A673 (cell line): ENCODE measurements around the gene WDR45B. TPM values are rescaled to one million over a fixed set of nuclear protein-coding genes. Genes with fewer than 3 reads are reported as not detected.

Source experiments
- Bru-seq: library from RNA; stranded (reverse); fragments of 400-500 nt; gene quantifications from one replicate; lab custom pipeline; 2021; lab: Mats Ljungman, UMichigan
- BruChase-seq, 2 experiments: library from RNA; stranded (reverse); fragments of 400-500 nt; gene quantifications; one replicate each; lab custom pipeline; 2021; lab: Mats Ljungman, UMichigan
- BruUV-seq: library from RNA; stranded (reverse); fragments of 400-500 nt; replicated peaks from 2 replicates; lab custom pipeline; 2021; lab: Mats Ljungman, UMichigan
- CTCF ChIA-PET: fragments of 300-600 bp; sonication (Branson Sonifier 250); formaldehyde crosslinking; loops from one replicate; lab custom pipeline; 2022; ENCODE audit warnings: antibody characterized with exemption; lab: Charles Lee
- POLR2A ChIA-PET: fragments of 300-600 bp; sonication (Branson Sonifier 250); formaldehyde crosslinking; loops from one replicate; lab custom pipeline; 2022; ENCODE audit warnings: antibody characterized with exemption; ENCODE audit not compliant: low non-redundant PET; lab: Charles Lee
- DNase-seq: peaks from one replicate; pipeline ENCODE4 v3.0.0-alpha.2; 2015; ENCODE audit warnings: low spot score
- H3K27ac ChIP-seq: fragments of 200-600 bp; sonication (generic); 2 replicates; pipeline ENCODE4 v1.5.1; 2016; ENCODE audit warnings: mixed run types, low read depth, mild to moderate bottlenecking, mixed read lengths, antibody characterized with exemption, low read length; ENCODE audit not compliant: poor library complexity, severe bottlenecking
- H3K27me3 ChIP-seq: fragments of 200-600 bp; sonication (generic); replicated peaks from 2 replicates; pipeline ENCODE4 v1.6.1; 2017; ENCODE audit warnings: mixed run types, low read depth, mild to moderate bottlenecking, mixed read lengths, antibody characterized with exemption, low read length; ENCODE audit not compliant: insufficient read depth, poor library complexity
- H3K36me3 ChIP-seq: fragments of 200-600 bp; sonication (generic); 2 replicates; pipeline ENCODE4 v1.6.1; 2016; ENCODE audit warnings: mixed run types, mild to moderate bottlenecking, mixed read lengths, antibody characterized with exemption, low read length; ENCODE audit not compliant: insufficient read depth, poor library complexity, severe bottlenecking
- H3K4me1 ChIP-seq: fragments of 200-600 bp; sonication (generic); 2 replicates; pipeline ENCODE4 v1.6.1; 2017; ENCODE audit warnings: mixed run types, mild to moderate bottlenecking, mixed read lengths, antibody characterized with exemption, low read length; ENCODE audit not compliant: insufficient read depth, poor library complexity, severe bottlenecking
- H3K4me3 ChIP-seq: fragments of 200-600 bp; sonication (generic); 2 replicates; pipeline ENCODE4 v1.5.1; 2016; ENCODE audit warnings: low read depth, mixed run types, mild to moderate bottlenecking, mixed read lengths, low read length; ENCODE audit not compliant: poor library complexity, severe bottlenecking
- H3K9me3 ChIP-seq: fragments of 200-600 bp; sonication (generic); 2 replicates; pipeline ENCODE4 v1.6.1; 2016; ENCODE audit warnings: mixed run types, low read depth, mild to moderate bottlenecking, mixed read lengths, antibody characterized with exemption, low read length; ENCODE audit not compliant: poor library complexity, severe bottlenecking
- EZH2 ChIP-seq: fragments of 200-600 bp; sonication (generic); IDR thresholded peaks from 2 replicates; pipeline ENCODE4 v1.6.1; 2017; ENCODE audit warnings: borderline replicate concordance, low read depth, mild to moderate bottlenecking, mixed read lengths, antibody characterized with exemption, low read length; ENCODE audit not compliant: poor library complexity, severe bottlenecking
- intact Hi-C: fragments of 100-400 bp; cut with micrococcal nuclease; formaldehyde crosslinking; loops from one replicate; pipeline ENCODE4 v1.10.0; 2022; ENCODE audit not compliant: unreplicated experiment
- long read RNA-seq: library from polyadenylated mRNA; stranded (forward); transcript quantifications from one replicate; pipeline ENCODE4 v2.0.0, GENCODE V29; 2022
- total RNA-seq: library from RNA; stranded (reverse); gene quantifications from 2 replicates; pipeline ENCODE4 v1.2.3, GENCODE V29; 2021
- TF ChIP-seq, protein P1 (sequence below): fragments of 300-800, 200-600 bp; sonication (generic); conservative IDR thresholded peaks from 2 replicates; pipeline ENCODE4 v1.5.1; 2017; ENCODE audit warnings: low read depth, mild to moderate bottlenecking, antibody characterized with exemption, low read length, moderate library complexity, mixed read lengths

Gene WDR45B
- total RNA-seq (69.9 and 73.0 TPM in 2 replicates), Bru-seq, nascent RNA (percentile 76 among the genes with signal in this experiment), BruChase-seq, experiment 1, labeled RNA remaining after a 2-hour chase (percentile 83 among the genes with signal in this experiment), BruChase-seq, experiment 2, labeled RNA remaining after a 6-hour chase (percentile 92 among the genes with signal in this experiment)
- long read RNA-seq, transcript WDR45B-201 (10 exons, 2,587 nt): major isoform, 46 of 70 reads
- long read RNA-seq, partial matches to known transcripts: 8 of 70 reads
- long read RNA-seq, other reads (novel, unspliced or antisense): 14 of 70 reads

DNA sequence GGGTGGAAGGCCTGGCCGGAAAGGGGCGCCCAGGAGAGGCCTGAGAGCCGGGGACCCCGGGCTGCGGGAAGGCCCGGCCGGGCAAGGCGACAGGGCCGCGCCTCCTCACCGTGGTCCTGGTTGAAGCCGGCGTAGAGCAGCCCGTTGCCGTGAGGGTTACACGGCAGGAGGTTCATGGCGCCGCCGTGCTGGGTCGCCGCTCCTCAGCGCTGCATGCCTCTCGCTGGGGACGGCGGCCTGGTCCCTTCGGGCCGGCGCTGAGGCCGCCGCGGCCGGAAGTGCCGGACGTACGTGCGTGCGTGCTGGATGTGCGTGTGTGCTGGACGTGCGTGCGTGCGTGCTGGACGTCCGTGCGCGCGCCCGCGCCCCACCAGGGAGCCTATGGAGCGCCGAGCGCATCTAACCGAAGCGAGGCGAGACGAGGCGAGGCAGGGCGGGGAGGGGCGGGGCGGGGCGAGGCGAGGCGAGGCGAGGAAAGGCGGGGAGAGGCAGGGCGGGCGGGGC, at the start of gene WDR45B:
WDR45B (minus strand) TSS at position 280 of the 504 bp plus-strand sequence; CDS start at position 176, 104 bp downstream.
- Histone ChIP-seq H3K4me3 (peak within 1 kb of the TSS; percentile 100), H3K4me1 (peaks cover 5% of the 10 kb centered on the region), H3K36me3 (peaks cover 13% of the 10 kb centered on the region), H3K27ac (peak within 1 kb of the TSS; percentile 98), H3K9me3 (no peaks in the 10 kb centered on the region), H3K27me3 (no peaks in the 10 kb centered on the region)
- intact Hi-C loops: loop anchor here (10.0 kb wide), 1 partner anchor 117 kb away; no protein-coding TSS in a partner anchor
- POLR2A ChIA-PET: interaction anchor here (0.7 kb wide), 1 partner anchor 16 kb away, joined by 5 read pairs; no protein-coding TSS in a partner anchor
- CTCF ChIA-PET: no interaction called here
- no TSS peak for BruUV-seq
- TF ChIP-seq, protein P1, sequence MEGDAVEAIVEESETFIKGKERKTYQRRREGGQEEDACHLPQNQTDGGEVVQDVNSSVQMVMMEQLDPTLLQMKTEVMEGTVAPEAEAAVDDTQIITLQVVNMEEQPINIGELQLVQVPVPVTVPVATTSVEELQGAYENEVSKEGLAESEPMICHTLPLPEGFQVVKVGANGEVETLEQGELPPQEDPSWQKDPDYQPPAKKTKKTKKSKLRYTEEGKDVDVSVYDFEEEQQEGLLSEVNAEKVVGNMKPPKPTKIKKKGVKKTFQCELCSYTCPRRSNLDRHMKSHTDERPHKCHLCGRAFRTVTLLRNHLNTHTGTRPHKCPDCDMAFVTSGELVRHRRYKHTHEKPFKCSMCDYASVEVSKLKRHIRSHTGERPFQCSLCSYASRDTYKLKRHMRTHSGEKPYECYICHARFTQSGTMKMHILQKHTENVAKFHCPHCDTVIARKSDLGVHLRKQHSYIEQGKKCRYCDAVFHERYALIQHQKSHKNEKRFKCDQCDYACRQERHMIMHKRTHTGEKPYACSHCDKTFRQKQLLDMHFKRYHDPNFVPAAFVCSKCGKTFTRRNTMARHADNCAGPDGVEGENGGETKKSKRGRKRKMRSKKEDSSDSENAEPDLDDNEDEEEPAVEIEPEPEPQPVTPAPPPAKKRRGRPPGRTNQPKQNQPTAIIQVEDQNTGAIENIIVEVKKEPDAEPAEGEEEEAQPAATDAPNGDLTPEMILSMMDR: no peak
- no peak for TF ChIP-seq EZH2
- peak; percentile 98 for DNase-seq

DNA sequence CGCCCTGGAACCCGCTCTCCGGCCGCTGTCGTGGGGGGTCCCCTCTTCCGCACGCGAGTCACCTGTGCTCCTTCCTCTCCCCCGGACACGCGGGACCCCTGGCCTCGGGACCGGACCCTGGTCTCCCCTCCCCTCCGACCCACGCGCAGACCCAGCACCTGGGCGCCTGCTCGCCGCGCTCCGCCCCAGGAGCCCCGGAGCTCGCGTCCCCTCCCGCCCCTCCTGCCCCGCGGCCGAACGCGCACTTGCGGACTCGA, 49.5 kb upstream of the WDR45B start:
- no peaks in the 10 kb centered on the region for H3K36me3 ChIP-seq
- H3K27me3 ChIP-seq: peaks cover 9% of the 10 kb centered on the region
- H3K4me3 ChIP-seq: peak overlapping the region; percentile 57
- H3K4me1 ChIP-seq: no peaks in the 10 kb centered on the region
- intact Hi-C loops: no loop called here
- CTCF ChIA-PET: no interaction called here
- no peak overlapping the region for H3K27ac ChIP-seq
- POLR2A ChIA-PET: interaction anchor here (0.6 kb wide), 1 partner anchor 90 kb away, joined by 7 read pairs; no protein-coding TSS in a partner anchor
- DNase-seq: no peak
- BruUV-seq: no TSS peak
- TF ChIP-seq, protein P1: no peak
- no peak for TF ChIP-seq EZH2
- H3K9me3 ChIP-seq: peaks cover 8% of the 10 kb centered on the region

DNA sequence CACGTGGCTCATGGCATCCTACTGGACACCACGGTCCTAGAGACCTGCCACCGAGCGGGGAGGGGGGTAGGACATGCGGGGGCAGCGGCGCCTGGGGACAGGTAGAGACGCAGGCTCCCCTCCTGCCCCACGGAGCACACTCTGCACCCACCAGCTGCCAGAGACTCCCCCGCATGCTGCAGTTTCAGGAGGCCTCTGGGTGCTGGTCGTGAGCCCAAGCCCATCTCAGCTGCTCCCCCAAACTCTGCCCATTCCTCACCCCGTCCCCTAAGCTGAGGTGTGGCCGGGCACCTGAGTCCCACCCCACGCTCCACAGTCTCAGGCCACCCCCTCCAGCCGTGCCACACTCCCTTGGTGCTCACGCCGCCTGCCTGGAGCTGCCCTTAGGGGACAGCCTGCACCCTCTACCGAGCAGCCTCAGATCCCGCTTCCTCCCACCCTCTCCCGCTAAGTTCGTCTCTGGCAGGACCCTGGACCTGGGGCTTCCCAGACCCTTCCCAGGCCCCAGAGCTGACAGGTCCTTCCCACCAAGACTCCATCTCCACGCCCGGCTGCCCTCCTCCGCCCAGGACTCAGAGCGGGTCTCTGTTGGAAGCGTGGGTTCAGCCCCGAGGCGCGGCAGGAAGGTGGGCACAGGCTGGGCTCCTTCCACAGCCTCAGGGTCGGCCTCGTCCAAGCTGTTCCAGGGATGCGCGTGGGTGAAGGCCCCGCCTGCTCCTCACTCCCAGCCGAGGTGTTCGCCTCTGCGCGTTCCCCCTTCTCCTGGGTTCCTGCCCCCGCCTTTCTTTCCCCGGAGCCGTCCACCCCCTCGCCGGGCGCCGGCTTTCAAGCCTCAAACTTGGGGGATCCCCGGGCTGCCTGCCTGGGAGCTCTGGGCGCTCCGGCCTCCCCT, 48.9 kb upstream of the WDR45B start:
- no peak for DNase-seq
- Histone ChIP-seq H3K4me3 (peak overlapping the region; percentile 57), H3K4me1 (no peaks in the 10 kb centered on the region), H3K27ac (no peak overlapping the region), H3K36me3 (no peaks in the 10 kb centered on the region), H3K27me3 (peaks cover 9% of the 10 kb centered on the region), H3K9me3 (peaks cover 8% of the 10 kb centered on the region)
- POLR2A ChIA-PET: interaction anchor here (0.6 kb wide), 1 partner anchor 90 kb away, joined by 7 read pairs; no protein-coding TSS in a partner anchor
- TF ChIP-seq, protein P1: no peak
- TF ChIP-seq EZH2: no peak
- BruUV-seq: no TSS peak
- intact Hi-C loops: no loop called here
- CTCF ChIA-PET: no interaction called here
